Endothelial cell of umbilical vein (primary cell): Measurements from ENCODE around the gene CHN2. TPM values are rescaled to one million over a fixed set of nuclear protein-coding genes. Genes with fewer than 3 reads are reported as not detected.

ENCODE experiments used
- BruUV-seq: library from RNA; stranded (reverse); fragments of 400-500 nt; replicated peaks from 2 replicates; lab custom pipeline; 2021; lab: Mats Ljungman, UMichigan
- CTCF ChIA-PET: fragments of 300-600, 350-600 bp; sonication (Branson Sonifier 250); formaldehyde crosslinking; loops from one replicate; lab custom pipeline; 2021; ENCODE audit warnings: antibody characterized with exemption, inconsistent platforms; lab: Charles Lee
- POLR2A ChIA-PET: fragments of 300-600, 350-600 bp; sonication (Branson Sonifier 250); formaldehyde crosslinking; loops from one replicate; lab custom pipeline; 2021; ENCODE audit warnings: antibody characterized with exemption, inconsistent platforms; lab: Charles Lee
- DNase-seq: peaks from one replicate; pipeline ENCODE4 v3.0.0-alpha.2; 2011; ENCODE audit warnings: low read depth, low spot score
- FAIRE-seq: peaks from 2 replicates; lab custom pipeline; 2011; peaks lifted over from hg19 to GRCh38; lab: Jason Lieb, UNC
- H2AFZ ChIP-seq: 2 replicates; pipeline ENCODE4 v1.6.0; 2012; ENCODE audit warnings: low read depth, low read length, control low read depth, inconsistent platforms
- H3K27ac ChIP-seq: 2 replicates; pipeline ENCODE4 v1.5.1; 2011; ENCODE audit warnings: low read depth, mild to moderate bottlenecking, control low read depth, low read length, moderate library complexity; ENCODE audit not compliant: insufficient read depth
- H3K27me3 ChIP-seq, 2 experiments: 2 replicates each; pipeline versions ENCODE4 v1.6.0 to v1.6.1; 2011; ENCODE audit warnings: low read length in 2 of 2, mixed read lengths in 1 of 2; ENCODE audit not compliant: control insufficient read depth in 2 of 2, insufficient read depth in 2 of 2
- H3K36me3 ChIP-seq, 2 experiments: 2 replicates in 1 of 2; 3 replicates in 1 of 2; pipeline ENCODE4 v1.5.1; 2011; ENCODE audit warnings: low read length in 2 of 2, mild to moderate bottlenecking in 1 of 2, moderate library complexity in 1 of 2; ENCODE audit not compliant: control insufficient read depth in 2 of 2, insufficient read depth in 2 of 2; ENCODE audit errors: extremely low read depth in 1 of 2
- H3K4me1 ChIP-seq: 3 replicates; pipeline ENCODE4 v1.5.1; 2011; ENCODE audit warnings: mild to moderate bottlenecking, low read length; ENCODE audit not compliant: control insufficient read depth, insufficient read depth; ENCODE audit errors: extremely low read depth
- H3K4me2 ChIP-seq: 2 replicates; pipeline ENCODE4 v1.6.1; 2011; ENCODE audit warnings: low read length, control low read depth, mixed read lengths; ENCODE audit not compliant: insufficient read depth
- H3K4me3 ChIP-seq, 3 experiments: fragments of 200-600 bp in 1 of 3; sonication (generic), shearing (Covaris generic) in 1 of 3; replicated peaks in 1 of 3; 2 replicates each; pipeline ENCODE4 v1.5.1; 2011 to 2016; ENCODE audit warnings: control low read depth in 3 of 3, low read length in 3 of 3, mild to moderate bottlenecking in 2 of 3, inconsistent platforms in 1 of 3, low read depth in 1 of 3, moderate library complexity in 1 of 3; ENCODE audit not compliant: insufficient read depth in 1 of 3
- H3K79me2 ChIP-seq: 2 replicates; pipeline ENCODE4 v1.6.0; 2012; ENCODE audit warnings: low read length, inconsistent platforms; ENCODE audit not compliant: control insufficient read depth, insufficient read depth
- H3K9ac ChIP-seq: replicated peaks from 2 replicates; pipeline ENCODE3; 2011; ENCODE audit warnings: low read length, control low read depth; ENCODE audit not compliant: insufficient read depth; ENCODE audit errors: extremely low read depth
- H3K9me1 ChIP-seq: replicated peaks from 3 replicates; pipeline ENCODE4 v1.6.0; 2011; ENCODE audit warnings: mild to moderate bottlenecking, low read length; ENCODE audit not compliant: control insufficient read depth, insufficient read depth; ENCODE audit errors: extremely low read depth
- H3K9me3 ChIP-seq: replicated peaks from 2 replicates; pipeline ENCODE4 v1.5.1; 2012; ENCODE audit warnings: low read length, inconsistent platforms; ENCODE audit not compliant: control insufficient read depth, insufficient read depth
- H4K20me1 ChIP-seq: replicated peaks from 2 replicates; pipeline ENCODE3; 2011; ENCODE audit warnings: mild to moderate bottlenecking, low read length; ENCODE audit not compliant: control insufficient read depth, insufficient read depth; ENCODE audit errors: extremely low read depth
- EZH2 ChIP-seq: IDR thresholded peaks from 2 replicates; pipeline ENCODE4 v1.6.1; 2012; ENCODE audit warnings: borderline replicate concordance, low read depth, mild to moderate bottlenecking, moderate library complexity, low read length, inconsistent platforms; ENCODE audit not compliant: severe bottlenecking
- FOS ChIP-seq: IDR thresholded peaks from 2 replicates; pipeline ENCODE4 v1.6.1; 2011; ENCODE audit warnings: mild to moderate bottlenecking, low read length, moderate library complexity, borderline replicate concordance; ENCODE audit not compliant: insufficient read depth
- GATA2 ChIP-seq: IDR thresholded peaks from 2 replicates; pipeline ENCODE4 v1.7.0; 2011; ENCODE audit warnings: low read depth, mild to moderate bottlenecking, moderate library complexity, mixed read lengths, low read length; ENCODE audit not compliant: insufficient read length, insufficient read depth
- JUN ChIP-seq: IDR thresholded peaks from 2 replicates; pipeline ENCODE4 v1.6.1; 2011; ENCODE audit warnings: borderline replicate concordance, low read depth; ENCODE audit not compliant: insufficient read length, insufficient read depth
- MYC ChIP-seq: IDR thresholded peaks from one replicate; pipeline ENCODE4 v1.6.1; 2011; ENCODE audit warnings: mild to moderate bottlenecking, low read depth, low read length
- POLR2A ChIP-seq: IDR thresholded peaks from 2 replicates; pipeline ENCODE4 v1.6.1; 2012; ENCODE audit warnings: low read depth, mild to moderate bottlenecking, control low read depth, low read length
- POLR2AphosphoS5 ChIP-seq: IDR thresholded peaks from 2 replicates; pipeline ENCODE4 v1.6.1; 2012; ENCODE audit warnings: low read depth, mild to moderate bottlenecking, control low read depth, low read length, moderate library complexity; ENCODE audit not compliant: insufficient read depth
- dilution Hi-C: fragments of 300-500 bp; cut with MboI; formaldehyde crosslinking; loops from one replicate; pipeline ENCODE4 v1.15.0; 2019; ENCODE audit warnings: low sequenced_read_pairs; ENCODE audit not compliant: extremely low pct_ligation_motif_present
- intact Hi-C: fragments of 100-400 bp; cut with micrococcal nuclease; formaldehyde crosslinking; loops from one replicate; pipeline ENCODE4 v1.10.0; 2022
- polyA plus RNA-seq, 4 experiments: library from polyadenylated mRNA; depleted of rRNA in 3 of 4; stranded (reverse) in 3 of 4; unstranded in 1 of 4; fragments of >200 nt; gene quantifications; 2 replicates each; pipeline versions ENCODE4 v1.2.1 to v1.2.3, GENCODE V29; 2011 to 2012; ENCODE audit warnings: missing spikeins in 1 of 4
- total RNA-seq: library from RNA; stranded (reverse); gene quantifications from 2 replicates; pipeline ENCODE4 v1.2.3, GENCODE V29; 2021
- TF ChIP-seq, protein P1 (sequence below), 2 donors: IDR thresholded peaks; 1 replicate in 1 of 2; 2 replicates in 1 of 2; pipeline ENCODE4 v1.5.1; 2011; ENCODE audit warnings: low read length in 2 of 2, mild to moderate bottlenecking in 2 of 2, moderate library complexity in 2 of 2, control low read depth in 1 of 2, inconsistent platforms in 1 of 2, low read depth in 1 of 2; ENCODE audit not compliant: insufficient read depth in 1 of 2; ENCODE audit errors: extremely low read depth in 1 of 2
- TF ChIP-seq, protein P2 (sequence below): IDR thresholded peaks from 2 replicates; pipeline ENCODE4 v1.6.1; 2011; ENCODE audit not compliant: insufficient read depth, insufficient read length

The CHN2 gene
- total and polyA plus RNA-seq, 2 donors (not counting 3 experiments of a cell fraction or from before 2014, with no cell fraction given), result 1.4 to 5.0 TPM

DNA sequence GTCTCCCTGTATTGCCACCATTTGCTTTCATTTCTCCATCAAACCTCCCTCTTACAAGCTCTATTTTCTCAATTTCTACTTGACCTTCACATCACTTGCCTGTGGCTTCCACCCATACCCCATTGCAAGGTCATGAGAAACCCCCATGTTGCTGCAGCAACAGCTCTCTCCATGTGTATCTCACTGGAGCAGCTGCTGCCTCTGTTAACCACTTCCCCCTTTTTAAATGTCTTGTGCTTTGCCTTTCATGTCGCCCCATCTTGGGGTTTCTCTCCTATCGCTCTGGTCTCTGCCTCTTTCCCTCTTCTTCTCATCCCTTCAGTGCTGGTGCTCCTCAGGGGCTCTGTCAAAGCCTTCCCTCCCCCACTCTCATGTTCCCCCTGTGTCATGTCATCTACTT, 148.8 kb downstream of the CHN2 start:
- intact Hi-C loops, result no loop called here
- no peaks in the 10 kb centered on the region for H3K9me3 ChIP-seq
- H4K20me1 ChIP-seq, result no peaks in the 10 kb centered on the region
- TF ChIP-seq, protein P1, sequence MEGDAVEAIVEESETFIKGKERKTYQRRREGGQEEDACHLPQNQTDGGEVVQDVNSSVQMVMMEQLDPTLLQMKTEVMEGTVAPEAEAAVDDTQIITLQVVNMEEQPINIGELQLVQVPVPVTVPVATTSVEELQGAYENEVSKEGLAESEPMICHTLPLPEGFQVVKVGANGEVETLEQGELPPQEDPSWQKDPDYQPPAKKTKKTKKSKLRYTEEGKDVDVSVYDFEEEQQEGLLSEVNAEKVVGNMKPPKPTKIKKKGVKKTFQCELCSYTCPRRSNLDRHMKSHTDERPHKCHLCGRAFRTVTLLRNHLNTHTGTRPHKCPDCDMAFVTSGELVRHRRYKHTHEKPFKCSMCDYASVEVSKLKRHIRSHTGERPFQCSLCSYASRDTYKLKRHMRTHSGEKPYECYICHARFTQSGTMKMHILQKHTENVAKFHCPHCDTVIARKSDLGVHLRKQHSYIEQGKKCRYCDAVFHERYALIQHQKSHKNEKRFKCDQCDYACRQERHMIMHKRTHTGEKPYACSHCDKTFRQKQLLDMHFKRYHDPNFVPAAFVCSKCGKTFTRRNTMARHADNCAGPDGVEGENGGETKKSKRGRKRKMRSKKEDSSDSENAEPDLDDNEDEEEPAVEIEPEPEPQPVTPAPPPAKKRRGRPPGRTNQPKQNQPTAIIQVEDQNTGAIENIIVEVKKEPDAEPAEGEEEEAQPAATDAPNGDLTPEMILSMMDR (IDR thresholded peaks at IDR 0.05; ENCODE audit: extremely low read depth in 1 of 2, insufficient read depth in 1 of 2, low read depth in 1 of 2, low read length in 2 of 2), result no peak
- TF ChIP-seq POLR2AphosphoS5 (no peak), GATA2 (no peak), MYC (no peak), POLR2A (no peak), JUN (no peak), FOS (no peak), EZH2 (no peak)
- TF ChIP-seq, protein P2, sequence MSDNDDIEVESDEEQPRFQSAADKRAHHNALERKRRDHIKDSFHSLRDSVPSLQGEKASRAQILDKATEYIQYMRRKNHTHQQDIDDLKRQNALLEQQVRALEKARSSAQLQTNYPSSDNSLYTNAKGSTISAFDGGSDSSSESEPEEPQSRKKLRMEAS, result no peak
- H3K4me3 ChIP-seq, result no peak overlapping the region
- dilution Hi-C loops, result no loop called here
- FAIRE-seq (no peak), DNase-seq (no peak)
- H3K27me3 ChIP-seq, result peaks cover 1 to 5% of the 10 kb centered on the region in 2 experiments
- no peak overlapping the region for H3K4me2 ChIP-seq
- H3K9ac ChIP-seq, result no peak overlapping the region
- CTCF ChIA-PET, result interaction anchor here (0.9 to 5.5 kb wide), 4 partner anchors 154 to 422 kb away, joined by 3 to 105 read pairs (median 3); no protein-coding TSS in a partner anchor
- no peaks in the 10 kb centered on the region for H3K9me1 ChIP-seq
- POLR2A ChIA-PET, result no interaction called here
- H3K79me2 ChIP-seq, result no peaks in the 10 kb centered on the region
- no peaks in the 10 kb centered on the region for H3K36me3 ChIP-seq
- BruUV-seq, result no TSS peak
- H2AFZ ChIP-seq, result no peak overlapping the region
- H3K4me1 ChIP-seq, result no peaks in the 10 kb centered on the region
- H3K27ac ChIP-seq, result no peak overlapping the region
